IgD-negative memory B cell (primary cell): ENCODE results near the gene MGRN1. TPM values are rescaled to one million over a fixed set of nuclear protein-coding genes. Genes with fewer than 3 reads are reported as not detected.
"Not testable (repeated sequence)": the region's sequence is repeated elsewhere in the genome, so short reads cannot be mapped to it uniquely, and the experiment has no call there.

ENCODE experiments used
- H3K27ac Mint-ChIP-seq, 3 donors: one replicate each; pipeline ENCODE4 v1.8.0; 2020 to 2022; ENCODE audit warnings: mild to moderate bottlenecking in 3 of 3, mixed read lengths in 3 of 3, moderate library complexity in 1 of 3
- H3K27me3 Mint-ChIP-seq: one replicate; pipeline ENCODE4 v1.8.0; 2021; ENCODE audit warnings: mixed read lengths
- H3K36me3 Mint-ChIP-seq: one replicate; pipeline ENCODE4 v1.8.0; 2020; ENCODE audit warnings: mild to moderate bottlenecking, mixed read lengths
- H3K4me1 Mint-ChIP-seq, 3 donors: one replicate each; pipeline ENCODE4 v1.8.0; 2020 to 2022; ENCODE audit warnings: mixed read lengths in 3 of 3, mild to moderate bottlenecking in 1 of 3
- H3K4me3 Mint-ChIP-seq, 4 donors: one replicate each; pipeline ENCODE4 v1.8.0; 2020 to 2022; ENCODE audit warnings: mild to moderate bottlenecking in 4 of 4, mixed read lengths in 4 of 4, moderate library complexity in 3 of 4
- H3K9me3 Mint-ChIP-seq, 3 donors: one replicate each; pipeline ENCODE4 v1.8.0; 2020 to 2021; ENCODE audit warnings: mixed read lengths in 3 of 3, mild to moderate bottlenecking in 1 of 3
- polyA plus RNA-seq: library from polyadenylated mRNA; unstranded; fragments of 300-500 nt; fragmentation: Illumina TruSeq; gene quantifications from one replicate; pipeline ENCODE4 v1.2.3, GENCODE V29; 2021

The MGRN1 gene
- polyA plus RNA-seq, 1 donor from 2014 or later, result 8.5 TPM

DNA sequence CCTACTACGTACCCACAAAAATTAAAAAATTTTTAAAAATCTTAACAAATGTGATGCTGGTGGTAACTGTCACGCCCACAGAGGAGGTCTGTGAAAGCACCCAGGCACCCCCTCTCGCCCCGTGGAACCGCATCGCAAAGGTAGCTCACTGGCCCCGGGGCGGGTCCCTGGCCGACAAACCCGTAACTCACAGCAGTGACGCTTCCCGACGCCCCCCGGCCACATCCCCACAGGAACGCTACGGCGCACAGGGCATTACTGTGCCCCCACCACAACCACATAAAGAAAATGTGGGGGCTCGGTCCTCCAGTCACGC, 109.1 kb downstream of the MGRN1 start:
- peak overlapping the region; percentile 82 to 97 (median 94) for H3K4me3 Mint-ChIP-seq
- no peaks in the 10 kb centered on the region for H3K27me3 Mint-ChIP-seq
- H3K36me3 Mint-ChIP-seq, result no peaks in the 10 kb centered on the region
- H3K9me3 Mint-ChIP-seq, result no peaks in the 10 kb centered on the region
- peak overlapping the region in 2 of 3 donors; percentile 12 to 94 for H3K27ac Mint-ChIP-seq
- peaks cover 13 to 20% (median 19%) of the 10 kb centered on the region in 3 donors for H3K4me1 Mint-ChIP-seq

DNA sequence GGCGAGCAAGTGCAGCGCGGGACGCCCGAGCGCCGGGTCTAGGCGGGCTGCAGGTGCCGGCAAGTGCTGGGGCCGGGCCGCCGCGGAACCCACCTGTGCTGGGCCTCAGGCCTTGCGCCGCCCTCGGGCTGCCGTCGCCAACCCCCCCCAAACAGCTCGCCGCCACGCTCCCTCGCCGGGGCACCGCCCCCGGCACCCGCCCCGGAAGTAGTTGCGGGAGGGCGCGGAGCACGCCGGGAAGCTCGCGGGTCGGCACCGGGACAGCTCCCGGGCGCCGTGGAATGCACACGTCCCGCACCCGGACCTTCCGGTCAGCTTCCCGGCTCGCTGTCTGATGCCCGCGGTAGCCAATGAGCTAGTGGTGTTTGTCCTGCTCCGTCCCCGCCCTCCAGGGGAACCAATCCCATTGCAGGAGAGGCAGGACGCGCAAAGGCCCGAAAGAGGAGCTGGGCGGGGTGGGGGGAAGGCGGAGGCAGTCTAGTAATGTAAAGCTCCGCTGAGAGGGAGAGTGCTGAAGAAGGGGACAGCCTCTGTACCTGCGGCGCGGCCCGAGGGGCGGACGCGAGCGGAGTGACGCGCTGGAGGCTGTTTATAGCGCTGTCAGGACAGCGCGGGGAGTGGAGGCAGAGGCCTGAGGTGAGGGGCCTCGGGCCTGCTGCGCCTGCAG, 109.6 kb downstream of the MGRN1 start, which contains the start of the genes ANKS3 and DNAAF8:
ANKS3 (minus strand) TSS at position 209 of the 667 bp plus-strand sequence. CDS start 4,122 bp downstream, outside the sequence.
DNAAF8 (plus strand) TSS at position 475 of the 667 bp plus-strand sequence. CDS start 1,978 bp downstream, outside the sequence.
- Mint-ChIP-seq H3K9me3 (no peaks in the 10 kb centered on the region), H3K36me3 (no peaks in the 10 kb centered on the region), H3K4me3 (peak within 1 kb of the TSS; percentile 82 to 97 (median 94)), H3K27me3 (no peaks in the 10 kb centered on the region), H3K27ac (peak within 1 kb of the TSS; percentile 85 to 94 (median 88)), H3K4me1 (peaks cover 13 to 20% (median 19%) of the 10 kb centered on the region in 3 donors)

DNA sequence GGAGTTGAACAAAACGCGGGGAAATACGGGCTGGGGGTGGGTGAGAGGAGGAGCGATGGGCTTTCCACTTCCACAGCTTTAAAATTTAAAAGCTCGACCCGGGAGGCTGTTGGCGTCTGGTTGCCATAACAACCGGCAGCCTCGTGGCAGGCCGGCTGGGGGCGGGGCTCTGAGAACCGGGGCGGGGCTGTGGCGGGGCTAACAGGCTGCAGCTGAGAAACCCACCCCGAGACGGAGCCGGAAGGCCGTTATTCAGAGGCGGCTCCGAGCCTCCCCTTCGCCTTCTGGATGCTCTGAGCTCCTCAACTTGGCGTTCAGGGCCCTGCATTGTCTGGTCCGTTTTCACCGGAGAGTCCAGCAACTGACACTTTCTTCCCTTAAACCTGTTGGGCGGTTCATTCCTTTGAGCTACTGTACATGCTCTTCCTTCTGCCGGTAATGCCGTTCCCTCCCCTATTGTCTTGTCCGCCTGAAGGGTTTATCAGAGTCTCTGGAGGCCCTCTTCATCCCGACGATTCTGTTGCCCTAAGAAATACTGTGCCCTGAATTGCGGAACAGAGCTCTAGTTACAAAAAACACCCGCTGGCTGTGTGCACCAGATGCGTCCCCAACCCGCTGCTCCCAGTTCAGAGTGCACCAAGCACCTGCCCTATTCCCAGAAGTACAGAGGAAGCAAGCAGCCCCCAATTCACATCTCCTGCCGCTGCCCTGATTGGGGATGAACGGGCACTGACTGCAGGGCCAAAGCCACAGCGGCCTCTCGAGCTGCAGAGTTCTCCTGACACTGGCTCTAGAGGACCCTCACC, 110.3 kb downstream of the MGRN1 start:
- H3K36me3 Mint-ChIP-seq, result no peaks in the 10 kb centered on the region
- no peaks in the 10 kb centered on the region for H3K9me3 Mint-ChIP-seq
- H3K4me3 Mint-ChIP-seq, result peak overlapping the region; percentile 82 to 97 (median 94)
- peaks cover 13 to 20% (median 19%) of the 10 kb centered on the region in 3 donors for H3K4me1 Mint-ChIP-seq
- H3K27me3 Mint-ChIP-seq, result no peaks in the 10 kb centered on the region
- peak overlapping the region; percentile 85 to 94 (median 88) for H3K27ac Mint-ChIP-seq

DNA sequence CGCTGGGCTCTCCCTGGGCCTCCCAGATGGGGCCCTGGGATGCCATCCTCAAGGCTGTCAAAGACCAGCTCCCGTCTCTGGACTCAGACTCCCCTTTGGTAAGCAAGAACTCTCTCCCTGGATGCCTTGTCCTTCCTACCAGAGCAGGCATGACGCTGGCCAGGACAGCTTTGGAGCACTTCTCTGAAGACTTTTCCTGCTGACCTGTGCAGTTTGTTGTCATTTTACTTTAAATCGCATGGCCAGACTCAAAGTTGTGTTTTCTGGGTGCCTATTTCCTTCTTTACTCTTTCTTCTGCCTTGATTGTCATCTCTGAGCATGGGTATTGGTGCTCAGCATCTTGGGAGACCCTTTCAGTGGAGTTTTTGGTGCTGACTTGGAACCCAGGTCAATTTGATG, 111.9 kb downstream of the MGRN1 start:
- Mint-ChIP-seq H3K9me3 (no peaks in the 10 kb centered on the region), H3K4me1 (peaks cover 13 to 18% (median 16%) of the 10 kb centered on the region in 3 donors), H3K27ac (peak overlapping the region in 1 of 3 donors; percentile 13), H3K4me3 (peak overlapping the region in 1 of 4 donors; percentile 44), H3K27me3 (no peaks in the 10 kb centered on the region), H3K36me3 (no peaks in the 10 kb centered on the region)

DNA sequence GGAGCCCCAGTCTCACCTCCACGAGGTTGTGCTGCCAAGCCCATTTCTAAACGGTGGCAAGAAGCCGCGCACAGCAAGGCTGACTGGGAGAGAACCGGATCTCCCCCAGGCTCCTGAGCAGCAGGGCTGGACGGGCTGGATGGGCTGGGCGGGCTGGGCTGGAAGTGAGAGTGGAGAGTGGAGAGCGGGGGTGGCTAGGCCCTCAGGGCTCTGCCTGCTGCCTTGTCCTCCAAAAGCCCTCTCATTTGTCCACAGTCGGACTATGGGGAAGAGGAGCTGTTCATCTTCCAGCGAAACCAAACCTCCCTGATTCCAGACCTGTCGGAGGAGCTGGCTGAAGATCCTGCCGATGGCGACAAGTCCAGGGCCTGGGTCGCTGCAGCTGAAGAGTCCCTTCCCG, 112.9 kb downstream of the MGRN1 start:
- Mint-ChIP-seq H3K27me3 (peaks cover 2% of the 10 kb centered on the region), H3K27ac (no peak overlapping the region), H3K9me3 (no peaks in the 10 kb centered on the region), H3K4me3 (peak overlapping the region in 1 of 4 donors; percentile 56), H3K36me3 (no peaks in the 10 kb centered on the region), H3K4me1 (peaks cover 13 to 18% (median 15%) of the 10 kb centered on the region in 3 donors)

DNA sequence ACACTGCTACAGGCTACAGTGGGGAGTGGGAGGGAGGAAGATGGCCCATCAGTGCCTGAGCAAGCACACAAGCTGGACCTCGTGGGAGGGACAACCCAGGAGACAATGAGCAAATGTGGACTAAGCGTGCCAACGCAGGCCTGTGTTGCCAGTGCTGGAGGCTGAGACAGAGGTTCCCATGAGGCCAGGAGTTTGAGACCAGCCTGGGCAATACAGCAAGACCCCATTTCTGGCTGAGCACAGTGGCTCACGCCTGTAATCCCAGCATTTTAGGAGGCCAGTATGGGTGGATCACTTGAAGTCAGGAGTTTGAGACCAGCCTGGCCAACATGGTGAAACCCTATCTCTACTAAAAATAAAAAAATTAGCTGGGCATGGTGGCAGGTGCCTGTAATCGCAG, 113.7 kb downstream of the MGRN1 start:
- not testable (repeated sequence) for H3K36me3 Mint-ChIP-seq, H3K9me3 Mint-ChIP-seq, H3K27me3 Mint-ChIP-seq
- peak overlapping the region in 1 of 3 donors; percentile 18 for H3K27ac Mint-ChIP-seq
- peak overlapping the region in 1 of 4 donors; percentile 56 for H3K4me3 Mint-ChIP-seq
- peaks cover 7 to 12% (median 11%) of the 10 kb centered on the region in 3 donors for H3K4me1 Mint-ChIP-seq

Other genes starting within 250 kb of the MGRN1 start
- 108 TPM for gene CORO7, start 208.2 kb upstream of the MGRN1 start, polyA plus RNA-seq
- gene DNAJA3, start 199.0 kb upstream of the MGRN1 start, polyA plus RNA-seq, result 42.7 TPM
- 45.3 TPM for gene NMRAL1, start 150.2 kb upstream of the MGRN1 start, polyA plus RNA-seq
- 75.9 TPM for gene HMOX2, start 148.4 kb upstream of the MGRN1 start, polyA plus RNA-seq
- 28.5 TPM for gene CDIP1, start 86.1 kb upstream of the MGRN1 start, polyA plus RNA-seq
- gene C16orf96, start 68.5 kb upstream of the MGRN1 start, polyA plus RNA-seq, result 0.05 TPM
- gene UBALD1, start 9.9 kb upstream of the MGRN1 start, polyA plus RNA-seq, result 6.7 TPM
- gene NUDT16L1, start 68.7 kb downstream of the MGRN1 start, polyA plus RNA-seq, result 74.0 TPM
- gene ANKS3, start 109.4 kb downstream of the MGRN1 start, polyA plus RNA-seq, result 5.3 TPM
- 0.35 TPM for gene DNAAF8, start 109.7 kb downstream of the MGRN1 start, polyA plus RNA-seq
- 17.8 TPM for gene ZNF500, start 142.3 kb downstream of the MGRN1 start, polyA plus RNA-seq
- gene SEPTIN12, start 163.5 kb downstream of the MGRN1 start, polyA plus RNA-seq, result not detected
- not detected for gene SMIM22, start 170.5 kb downstream of the MGRN1 start, polyA plus RNA-seq
- 4.0 TPM for gene ROGDI, start 177.8 kb downstream of the MGRN1 start, polyA plus RNA-seq
- gene GLYR1, start 222.5 kb downstream of the MGRN1 start, polyA plus RNA-seq, result 44.2 TPM
- 15.9 TPM for gene UBN1, start 222.7 kb downstream of the MGRN1 start, polyA plus RNA-seq